Fibroblast of skin of right quadriceps (primary cell): ENCODE data around the gene CD84.
"Not testable (repeated sequence)": the region's sequence is repeated elsewhere in the genome, so short reads cannot be mapped to it uniquely, and the experiment has no call there.

ENCODE experiments used
- DNase-seq: peaks from one replicate; pipeline ENCODE4 v3.0.0-alpha.2; 2013

Gene CD84

GRCh38 chr1:160499631-160500030, 79.7 kb downstream of the CD84 start:
- no peak for DNase-seq

GRCh38 chr1:160498301-160499065, 80.8 kb downstream of the CD84 start:
- DNase-seq, result not testable (repeated sequence)

GRCh38 chr1:160496334-160496733, 83.0 kb downstream of the CD84 start:
- DNase-seq, result no peak

GRCh38 chr1:160494620-160495019, 84.7 kb downstream of the CD84 start:
- no peak for DNase-seq

GRCh38 chr1:160492617-160493016, 86.7 kb downstream of the CD84 start:
- no peak for DNase-seq

GRCh38 chr1:160491981-160492380, 87.3 kb downstream of the CD84 start:
- DNase-seq, result no peak
